Measurements from ENCODE around the gene RPS6KL1.

Gene RPS6KL1

GRCh38 chr14:74915426-74915825, 7.6 kb downstream of the RPS6KL1 start:
- Histone ChIP-seq H3K9me3 (ENCODE audit: control insufficient read depth, low read depth, low read length) (no peaks in the 10 kb centered on the region), H3K9ac (ENCODE audit: low read length) (no peak overlapping the region), H3K4me1 (ENCODE audit: control insufficient read depth, low read depth, low read length) (no peaks in the 10 kb centered on the region), H3K27me3 (ENCODE audit: control insufficient read depth, insufficient read depth, low read length) (no peaks in the 10 kb centered on the region), H3K36me3 (ENCODE audit: control insufficient read depth, low read depth, low read length) (peaks cover 4% of the 10 kb centered on the region), H3K4me3 (ENCODE audit: low read length) (no peak overlapping the region), H3K27ac (ENCODE audit: low read length) (no peak overlapping the region)

- Histone ChIP-seq H3K27ac (ENCODE audit: low read length) (no peak overlapping the region), H3K4me3 (ENCODE audit: low read length) (no peak overlapping the region), H3K4me1 (ENCODE audit: control insufficient read depth, low read depth, low read length) (no peaks in the 10 kb centered on the region), H3K9me3 (ENCODE audit: control insufficient read depth, low read depth, low read length) (no peaks in the 10 kb centered on the region), H3K9ac (ENCODE audit: low read length) (no peak overlapping the region), H3K27me3 (ENCODE audit: control insufficient read depth, insufficient read depth, low read length) (no peaks in the 10 kb centered on the region), H3K36me3 (ENCODE audit: control insufficient read depth, low read depth, low read length) (no peaks in the 10 kb centered on the region)
Observed at GRCh38 chr14:74913986-74914573, 9.0 kb downstream of the RPS6KL1 start.

GRCh38 chr14:74913393-74913910, 9.6 kb downstream of the RPS6KL1 start:
- Histone ChIP-seq H3K27ac (ENCODE audit: low read length) (no peak overlapping the region), H3K4me3 (ENCODE audit: low read length) (no peak overlapping the region), H3K4me1 (ENCODE audit: control insufficient read depth, low read depth, low read length) (no peaks in the 10 kb centered on the region), H3K9ac (ENCODE audit: low read length) (no peak overlapping the region), H3K36me3 (ENCODE audit: control insufficient read depth, low read depth, low read length) (no peaks in the 10 kb centered on the region), H3K9me3 (ENCODE audit: control insufficient read depth, low read depth, low read length) (no peaks in the 10 kb centered on the region), H3K27me3 (ENCODE audit: control insufficient read depth, insufficient read depth, low read length) (no peaks in the 10 kb centered on the region)

GRCh38 chr14:74912801-74913200, 10.3 kb downstream of the RPS6KL1 start:
- H3K4me1 ChIP-seq (ENCODE audit: control insufficient read depth, low read depth, low read length) = no peaks in the 10 kb centered on the region
- no peaks in the 10 kb centered on the region for H3K27me3 ChIP-seq (ENCODE audit: control insufficient read depth, insufficient read depth, low read length)
- H3K9ac ChIP-seq (ENCODE audit: low read length) = no peak overlapping the region
- H3K36me3 ChIP-seq (ENCODE audit: control insufficient read depth, low read depth, low read length) = no peaks in the 10 kb centered on the region
- H3K4me3 ChIP-seq (ENCODE audit: low read length) = no peak overlapping the region
- no peak overlapping the region for H3K27ac ChIP-seq (ENCODE audit: low read length)
- no peaks in the 10 kb centered on the region for H3K9me3 ChIP-seq (ENCODE audit: control insufficient read depth, low read depth, low read length)

GRCh38 chr14:74912111-74912510, 10.9 kb downstream of the RPS6KL1 start:
- H3K4me3 ChIP-seq (ENCODE audit: low read length) = no peak overlapping the region
- H3K27me3 ChIP-seq (ENCODE audit: control insufficient read depth, insufficient read depth, low read length) = no peaks in the 10 kb centered on the region
- no peaks in the 10 kb centered on the region for H3K9me3 ChIP-seq (ENCODE audit: control insufficient read depth, low read depth, low read length)
- no peaks in the 10 kb centered on the region for H3K4me1 ChIP-seq (ENCODE audit: control insufficient read depth, low read depth, low read length)
- H3K9ac ChIP-seq (ENCODE audit: low read length) = no peak overlapping the region
- no peak overlapping the region for H3K27ac ChIP-seq (ENCODE audit: low read length)
- no peaks in the 10 kb centered on the region for H3K36me3 ChIP-seq (ENCODE audit: control insufficient read depth, low read depth, low read length)

GRCh38 chr14:74911704-74912103, 11.4 kb downstream of the RPS6KL1 start:
- no peaks in the 10 kb centered on the region for H3K36me3 ChIP-seq (ENCODE audit: control insufficient read depth, low read depth, low read length)
- no peaks in the 10 kb centered on the region for H3K4me1 ChIP-seq (ENCODE audit: control insufficient read depth, low read depth, low read length)
- H3K9ac ChIP-seq (ENCODE audit: low read length) = no peak overlapping the region
- H3K9me3 ChIP-seq (ENCODE audit: control insufficient read depth, low read depth, low read length) = no peaks in the 10 kb centered on the region
- no peak overlapping the region for H3K4me3 ChIP-seq (ENCODE audit: low read length)
- no peaks in the 10 kb centered on the region for H3K27me3 ChIP-seq (ENCODE audit: control insufficient read depth, insufficient read depth, low read length)
- H3K27ac ChIP-seq (ENCODE audit: low read length) = no peak overlapping the region

- Histone ChIP-seq H3K4me1 (ENCODE audit: control insufficient read depth, low read depth, low read length) (no peaks in the 10 kb centered on the region), H3K27ac (ENCODE audit: low read length) (no peak overlapping the region), H3K27me3 (ENCODE audit: control insufficient read depth, insufficient read depth, low read length) (no peaks in the 10 kb centered on the region)
Observed at GRCh38 chr14:74911221-74911620, 11.8 kb downstream of the RPS6KL1 start.

GRCh38 chr14:74910556-74910955, 12.5 kb downstream of the RPS6KL1 start:
- Histone ChIP-seq H3K4me3 (ENCODE audit: low read length) (no peak overlapping the region), H3K27ac (ENCODE audit: low read length) (no peak overlapping the region)

More at GRCh38 chr14:74911221-74911620, 11.8 kb downstream of the RPS6KL1 start:
- Histone ChIP-seq H3K36me3 (ENCODE audit: control insufficient read depth, low read depth, low read length) (no peaks in the 10 kb centered on the region), H3K9ac (ENCODE audit: low read length) (no peak overlapping the region), H3K4me3 (ENCODE audit: low read length) (no peak overlapping the region), H3K9me3 (ENCODE audit: control insufficient read depth, low read depth, low read length) (no peaks in the 10 kb centered on the region)

GRCh38 chr14:74909911-74910310, 13.1 kb downstream of the RPS6KL1 start:
- Histone ChIP-seq H3K27ac (ENCODE audit: low read length) (no peak overlapping the region), H3K4me1 (ENCODE audit: control insufficient read depth, low read depth, low read length) (no peaks in the 10 kb centered on the region), H3K27me3 (ENCODE audit: control insufficient read depth, insufficient read depth, low read length) (no peaks in the 10 kb centered on the region), H3K4me3 (ENCODE audit: low read length) (no peak overlapping the region), H3K36me3 (ENCODE audit: control insufficient read depth, low read depth, low read length) (no peaks in the 10 kb centered on the region), H3K9ac (ENCODE audit: low read length) (no peak overlapping the region), H3K9me3 (ENCODE audit: control insufficient read depth, low read depth, low read length) (no peaks in the 10 kb centered on the region)

More at GRCh38 chr14:74910556-74910955, 12.5 kb downstream of the RPS6KL1 start:
- no peak overlapping the region for H3K9ac ChIP-seq (ENCODE audit: low read length)
- no peaks in the 10 kb centered on the region for H3K4me1 ChIP-seq (ENCODE audit: control insufficient read depth, low read depth, low read length)
- no peaks in the 10 kb centered on the region for H3K36me3 ChIP-seq (ENCODE audit: control insufficient read depth, low read depth, low read length)
- no peaks in the 10 kb centered on the region for H3K27me3 ChIP-seq (ENCODE audit: control insufficient read depth, insufficient read depth, low read length)
- no peaks in the 10 kb centered on the region for H3K9me3 ChIP-seq (ENCODE audit: control insufficient read depth, low read depth, low read length)

- Histone ChIP-seq H3K27ac (ENCODE audit: low read length) (no peak overlapping the region), H3K9me3 (ENCODE audit: control insufficient read depth, low read depth, low read length) (no peaks in the 10 kb centered on the region), H3K4me3 (ENCODE audit: low read length) (no peak overlapping the region), H3K9ac (ENCODE audit: low read length) (no peak overlapping the region), H3K27me3 (ENCODE audit: control insufficient read depth, insufficient read depth, low read length) (no peaks in the 10 kb centered on the region), H3K36me3 (ENCODE audit: control insufficient read depth, low read depth, low read length) (no peaks in the 10 kb centered on the region), H3K4me1 (ENCODE audit: control insufficient read depth, low read depth, low read length) (no peaks in the 10 kb centered on the region)
Observed at GRCh38 chr14:74909501-74909900, 13.6 kb downstream of the RPS6KL1 start.

GRCh38 chr14:74908861-74909341, 14.2 kb downstream of the RPS6KL1 start:
- H3K9me3 ChIP-seq (ENCODE audit: control insufficient read depth, low read depth, low read length) = no peaks in the 10 kb centered on the region
- no peak overlapping the region for H3K27ac ChIP-seq (ENCODE audit: low read length)
- H3K9ac ChIP-seq (ENCODE audit: low read length) = no peak overlapping the region
- H3K4me1 ChIP-seq (ENCODE audit: control insufficient read depth, low read depth, low read length) = no peaks in the 10 kb centered on the region
- no peaks in the 10 kb centered on the region for H3K27me3 ChIP-seq (ENCODE audit: control insufficient read depth, insufficient read depth, low read length)
- peaks cover 1% of the 10 kb centered on the region for H3K36me3 ChIP-seq (ENCODE audit: control insufficient read depth, low read depth, low read length)
- H3K4me3 ChIP-seq (ENCODE audit: low read length) = no peak overlapping the region

- Histone ChIP-seq H3K27ac (ENCODE audit: low read length) (no peak overlapping the region), H3K36me3 (ENCODE audit: control insufficient read depth, low read depth, low read length) (peaks cover 10% of the 10 kb centered on the region)
Observed at GRCh38 chr14:74907744-74908143, 15.3 kb downstream of the RPS6KL1 start.

More at GRCh38 chr14:74907744-74908143, 15.3 kb downstream of the RPS6KL1 start:
- no peaks in the 10 kb centered on the region for H3K9me3 ChIP-seq (ENCODE audit: control insufficient read depth, low read depth, low read length)
- no peak overlapping the region for H3K9ac ChIP-seq (ENCODE audit: low read length)
- no peak overlapping the region for H3K4me3 ChIP-seq (ENCODE audit: low read length)
- no peaks in the 10 kb centered on the region for H3K4me1 ChIP-seq (ENCODE audit: control insufficient read depth, low read depth, low read length)
- no peaks in the 10 kb centered on the region for H3K27me3 ChIP-seq (ENCODE audit: control insufficient read depth, insufficient read depth, low read length)
